Fibroblast of villous mesenchyme (primary cell): ENCODE data around the gene N4BP2L1. TPM values are rescaled to one million over a fixed set of nuclear protein-coding genes. Genes with fewer than 3 reads are reported as not detected.

Source experiments
- DNase-seq: peaks from one replicate; pipeline ENCODE4 v3.0.0-alpha.2; 2010; ENCODE audit warnings: low read depth
- H3K4me3 ChIP-seq: 2 replicates; pipeline ENCODE4 v1.5.1; 2011; ENCODE audit warnings: low read depth, mild to moderate bottlenecking, low read length
- total RNA-seq: library from RNA; depleted of rRNA; stranded (reverse); fragments of >200 nt; gene quantifications from 2 replicates; pipeline ENCODE4 v1.2.3, GENCODE V29; 2012
- TF ChIP-seq, protein P1 (sequence below): IDR thresholded peaks from 2 replicates; pipeline ENCODE4 v1.5.1; 2012; ENCODE audit warnings: low read depth, mild to moderate bottlenecking, low read length; ENCODE audit not compliant: insufficient read depth

The N4BP2L1 gene
- total RNA-seq, 1 donor, result 1.7 TPM

DNA sequence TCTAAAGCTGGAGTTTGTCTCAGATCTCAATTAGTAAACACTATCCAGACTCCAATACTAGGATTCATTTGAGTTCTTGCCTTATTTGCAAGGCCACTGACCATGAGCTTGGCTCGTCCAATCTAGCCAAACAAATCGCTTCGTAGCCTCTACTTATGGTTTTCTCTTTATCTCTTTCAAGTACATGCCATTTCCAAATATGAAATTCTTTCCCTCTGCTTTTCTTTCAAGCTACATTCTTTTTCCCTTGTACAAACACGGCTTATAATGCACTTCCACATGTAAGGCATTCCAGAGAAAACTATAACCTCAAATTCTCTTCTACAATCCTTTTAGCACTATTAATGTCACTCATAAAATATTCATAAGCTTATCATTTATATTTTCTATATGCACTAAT, 10.9 kb upstream of the N4BP2L1 start:
- TF ChIP-seq, protein P1, sequence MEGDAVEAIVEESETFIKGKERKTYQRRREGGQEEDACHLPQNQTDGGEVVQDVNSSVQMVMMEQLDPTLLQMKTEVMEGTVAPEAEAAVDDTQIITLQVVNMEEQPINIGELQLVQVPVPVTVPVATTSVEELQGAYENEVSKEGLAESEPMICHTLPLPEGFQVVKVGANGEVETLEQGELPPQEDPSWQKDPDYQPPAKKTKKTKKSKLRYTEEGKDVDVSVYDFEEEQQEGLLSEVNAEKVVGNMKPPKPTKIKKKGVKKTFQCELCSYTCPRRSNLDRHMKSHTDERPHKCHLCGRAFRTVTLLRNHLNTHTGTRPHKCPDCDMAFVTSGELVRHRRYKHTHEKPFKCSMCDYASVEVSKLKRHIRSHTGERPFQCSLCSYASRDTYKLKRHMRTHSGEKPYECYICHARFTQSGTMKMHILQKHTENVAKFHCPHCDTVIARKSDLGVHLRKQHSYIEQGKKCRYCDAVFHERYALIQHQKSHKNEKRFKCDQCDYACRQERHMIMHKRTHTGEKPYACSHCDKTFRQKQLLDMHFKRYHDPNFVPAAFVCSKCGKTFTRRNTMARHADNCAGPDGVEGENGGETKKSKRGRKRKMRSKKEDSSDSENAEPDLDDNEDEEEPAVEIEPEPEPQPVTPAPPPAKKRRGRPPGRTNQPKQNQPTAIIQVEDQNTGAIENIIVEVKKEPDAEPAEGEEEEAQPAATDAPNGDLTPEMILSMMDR, result no peak
- H3K4me3 ChIP-seq, result no peak overlapping the region
- DNase-seq, result no peak

DNA sequence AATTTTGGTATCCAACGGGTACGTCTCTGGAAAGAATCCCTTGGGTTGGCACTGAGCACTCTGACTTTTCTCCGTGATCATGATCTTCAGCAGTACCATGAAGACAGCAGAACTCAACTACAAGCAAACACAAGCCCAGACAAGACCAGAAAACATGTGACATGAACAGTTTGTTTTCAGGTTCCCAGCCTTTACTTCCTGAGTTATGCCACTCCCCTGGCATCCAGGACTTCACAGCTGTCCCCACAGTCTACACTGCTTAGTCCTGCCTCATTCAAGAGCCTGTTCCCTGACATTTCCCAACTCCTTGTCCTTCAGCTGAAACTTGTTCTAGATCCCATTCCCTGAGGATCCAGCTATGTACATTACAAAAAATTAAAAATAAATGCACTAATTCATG, 4.9 kb upstream of the N4BP2L1 start:
- DNase-seq, result no peak
- TF ChIP-seq, protein P1, result no peak
- H3K4me3 ChIP-seq, result no peak overlapping the region

DNA sequence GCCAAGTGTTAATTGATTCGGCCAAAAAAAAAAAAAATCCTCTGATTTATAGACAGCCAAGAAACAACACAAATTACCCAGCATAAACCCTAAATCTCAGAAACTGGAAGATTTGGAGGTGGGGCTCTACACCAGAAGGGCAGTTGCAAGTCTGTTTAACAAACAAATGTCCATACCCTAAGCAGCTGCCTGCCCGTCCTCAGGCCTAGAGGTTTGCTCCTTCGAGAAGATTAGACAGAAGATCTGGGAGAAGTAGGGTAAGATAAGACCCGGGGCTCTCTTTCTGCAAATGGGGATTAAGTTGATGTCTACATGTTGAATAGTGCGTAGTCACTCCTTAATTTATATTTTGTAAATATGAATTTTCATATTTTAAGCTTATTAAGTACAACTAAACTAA, 3.4 kb upstream of the N4BP2L1 start:
- no peak overlapping the region for H3K4me3 ChIP-seq
- TF ChIP-seq, protein P1, result no peak
- DNase-seq, result no peak

DNA sequence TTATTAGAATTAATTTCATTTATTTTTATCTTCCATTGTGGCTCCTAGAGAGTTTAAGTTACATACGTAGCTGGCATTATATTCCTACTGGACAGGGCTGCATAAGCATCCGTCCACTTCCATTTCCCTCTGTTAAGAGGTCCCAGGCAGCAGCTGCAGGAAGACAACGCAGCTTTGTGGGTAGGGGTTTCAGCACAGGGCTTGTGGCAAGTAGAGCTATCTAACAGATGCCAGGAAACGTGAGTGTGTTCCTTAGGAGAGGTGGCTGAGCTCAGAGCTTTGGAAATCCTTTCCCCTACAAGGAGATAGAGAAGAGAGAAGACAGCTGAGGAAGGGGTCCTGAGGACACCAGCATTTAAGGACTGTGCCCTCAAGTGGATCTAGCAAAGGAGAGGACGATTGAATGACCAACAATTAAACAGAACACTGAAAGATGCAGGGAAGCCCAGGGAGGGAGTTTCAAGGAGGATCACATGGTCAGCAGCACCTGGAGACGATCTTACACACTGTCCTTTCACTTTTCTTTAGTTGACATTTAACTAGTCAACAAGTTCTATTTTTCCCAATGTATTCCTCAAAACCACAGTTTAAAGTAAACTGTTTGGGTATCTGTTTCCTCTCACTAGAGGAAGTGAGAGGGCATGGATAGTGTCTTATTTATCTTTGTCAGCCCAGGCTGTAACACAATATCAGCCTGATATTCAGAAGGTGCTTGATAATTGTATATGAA, 2.3 kb upstream of the N4BP2L1 start:
- DNase-seq, result peak; percentile 80
- H3K4me3 ChIP-seq, result no peak overlapping the region
- TF ChIP-seq, protein P1, result no peak

DNA sequence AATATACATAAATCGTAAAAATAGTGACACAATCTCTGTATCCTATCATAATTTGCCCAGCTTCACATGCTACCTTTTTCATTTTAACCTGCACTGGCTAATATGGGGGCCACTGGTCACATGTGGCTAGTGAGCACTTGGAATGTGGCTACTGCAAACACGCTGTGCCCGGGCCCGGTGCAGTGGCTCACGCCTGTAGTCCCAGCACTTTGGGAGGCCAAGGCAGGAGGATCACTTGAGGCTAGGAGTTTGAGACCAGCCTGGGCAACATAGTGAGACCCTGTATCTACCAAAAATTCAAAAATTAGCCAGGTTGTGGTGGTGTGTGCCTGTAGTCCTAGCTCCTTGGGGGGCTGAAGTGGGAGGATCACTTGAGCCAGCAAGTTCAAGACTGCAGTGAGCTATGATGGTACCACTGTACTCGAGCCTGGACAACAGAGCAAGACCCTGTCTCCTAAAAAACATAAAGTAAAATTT, 1.5 kb upstream of the N4BP2L1 start:
- no peak overlapping the region for H3K4me3 ChIP-seq
- TF ChIP-seq, protein P1, result no peak
- no peak for DNase-seq

DNA sequence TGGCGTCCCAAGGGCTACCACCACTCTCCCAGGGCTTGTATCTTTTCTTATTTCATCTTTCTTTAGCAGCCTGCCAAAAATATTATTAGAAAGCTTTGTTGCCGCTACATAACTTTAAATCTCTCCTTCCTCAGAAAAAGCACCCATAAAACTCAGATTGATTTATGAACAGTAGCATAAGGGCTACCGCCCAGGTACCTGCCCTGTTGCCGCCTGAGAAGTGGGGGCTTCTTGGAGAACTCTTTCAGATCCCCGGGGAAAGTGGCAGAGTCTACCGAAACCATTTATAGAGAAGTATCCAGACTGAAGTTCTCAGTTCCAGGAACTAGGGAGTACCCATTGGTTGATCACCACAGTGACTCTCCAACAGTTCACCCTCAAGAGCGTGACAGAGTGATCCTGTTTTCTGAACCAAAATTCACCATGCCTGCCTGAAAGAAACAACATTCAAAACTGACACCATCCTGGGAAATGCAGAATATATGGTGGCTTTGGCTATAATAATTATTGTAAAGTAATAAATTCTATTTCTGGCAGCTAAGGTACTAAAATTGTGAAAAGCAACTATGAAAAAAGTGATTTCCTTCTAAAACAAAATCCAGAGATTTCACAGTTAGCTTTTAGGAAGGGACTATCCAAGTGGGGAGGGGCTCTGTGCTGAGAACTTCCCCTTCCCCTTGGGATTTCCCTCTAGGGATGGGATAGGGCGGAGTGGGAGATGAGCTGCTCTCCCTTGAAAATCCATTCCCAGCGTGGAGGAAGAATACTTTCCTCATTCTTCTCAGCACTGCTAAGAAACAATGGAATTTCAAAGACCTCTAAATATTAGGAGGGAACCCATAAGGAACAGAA, 877 bp upstream of the N4BP2L1 start:
- DNase-seq, result no peak
- TF ChIP-seq, protein P1, result no peak
- peak overlapping the region; percentile 72 for H3K4me3 ChIP-seq
